ENCODE measurements around the gene SHOX.
"Not testable (repeated sequence)": the region's sequence is repeated elsewhere in the genome, so short reads cannot be mapped to it uniquely, and the experiment has no call there.

Gene SHOX

GRCh38 chrX:584572-584971 lies 46.0 kb upstream of the SHOX start:
- no peak for TF ChIP-seq EZH2 (IDR thresholded peaks at IDR 0.05; ENCODE audit: borderline replicate concordance, low read depth, low read length, severe bottlenecking)
- TF ChIP-seq, protein P1, sequence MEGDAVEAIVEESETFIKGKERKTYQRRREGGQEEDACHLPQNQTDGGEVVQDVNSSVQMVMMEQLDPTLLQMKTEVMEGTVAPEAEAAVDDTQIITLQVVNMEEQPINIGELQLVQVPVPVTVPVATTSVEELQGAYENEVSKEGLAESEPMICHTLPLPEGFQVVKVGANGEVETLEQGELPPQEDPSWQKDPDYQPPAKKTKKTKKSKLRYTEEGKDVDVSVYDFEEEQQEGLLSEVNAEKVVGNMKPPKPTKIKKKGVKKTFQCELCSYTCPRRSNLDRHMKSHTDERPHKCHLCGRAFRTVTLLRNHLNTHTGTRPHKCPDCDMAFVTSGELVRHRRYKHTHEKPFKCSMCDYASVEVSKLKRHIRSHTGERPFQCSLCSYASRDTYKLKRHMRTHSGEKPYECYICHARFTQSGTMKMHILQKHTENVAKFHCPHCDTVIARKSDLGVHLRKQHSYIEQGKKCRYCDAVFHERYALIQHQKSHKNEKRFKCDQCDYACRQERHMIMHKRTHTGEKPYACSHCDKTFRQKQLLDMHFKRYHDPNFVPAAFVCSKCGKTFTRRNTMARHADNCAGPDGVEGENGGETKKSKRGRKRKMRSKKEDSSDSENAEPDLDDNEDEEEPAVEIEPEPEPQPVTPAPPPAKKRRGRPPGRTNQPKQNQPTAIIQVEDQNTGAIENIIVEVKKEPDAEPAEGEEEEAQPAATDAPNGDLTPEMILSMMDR (IDR thresholded peaks at IDR 0.05; ENCODE audit: borderline replicate concordance, extremely low read depth, low read length, poor library complexity, severe bottlenecking), result no peak
- Histone ChIP-seq H3K79me2 (ENCODE audit: insufficient read depth, low read length) (no peaks in the 10 kb centered on the region), H2AFZ (ENCODE audit: low read depth, low read length) (no peak overlapping the region), H3K36me3 (ENCODE audit: insufficient read depth, low read length) (no peaks in the 10 kb centered on the region), H3K4me2 (ENCODE audit: insufficient read depth, low read length) (no peak overlapping the region), H3K4me1 (ENCODE audit: insufficient read depth, low read length) (no peaks in the 10 kb centered on the region), H3K27ac (ENCODE audit: low read length) (no peak overlapping the region), H3K27me3 (ENCODE audit: insufficient read depth, low read length, poor library complexity) (no peaks in the 10 kb centered on the region), H3K9me3 (ENCODE audit: insufficient read depth, low read length, severe bottlenecking) (no peaks in the 10 kb centered on the region), H3K9ac (ENCODE audit: low read depth, low read length) (no peak overlapping the region), H4K20me1 (ENCODE audit: insufficient read depth, low read length) (no peaks in the 10 kb centered on the region; the same call in 1 of the 2 replicates), H3K4me3 (ENCODE audit: low read depth in 1 of 2, low read length in 2 of 2) (no peak overlapping the region)
- DNase-seq (no peak), ATAC-seq (ENCODE audit: insufficient read depth, low read depth) (no peak)

DNA sequence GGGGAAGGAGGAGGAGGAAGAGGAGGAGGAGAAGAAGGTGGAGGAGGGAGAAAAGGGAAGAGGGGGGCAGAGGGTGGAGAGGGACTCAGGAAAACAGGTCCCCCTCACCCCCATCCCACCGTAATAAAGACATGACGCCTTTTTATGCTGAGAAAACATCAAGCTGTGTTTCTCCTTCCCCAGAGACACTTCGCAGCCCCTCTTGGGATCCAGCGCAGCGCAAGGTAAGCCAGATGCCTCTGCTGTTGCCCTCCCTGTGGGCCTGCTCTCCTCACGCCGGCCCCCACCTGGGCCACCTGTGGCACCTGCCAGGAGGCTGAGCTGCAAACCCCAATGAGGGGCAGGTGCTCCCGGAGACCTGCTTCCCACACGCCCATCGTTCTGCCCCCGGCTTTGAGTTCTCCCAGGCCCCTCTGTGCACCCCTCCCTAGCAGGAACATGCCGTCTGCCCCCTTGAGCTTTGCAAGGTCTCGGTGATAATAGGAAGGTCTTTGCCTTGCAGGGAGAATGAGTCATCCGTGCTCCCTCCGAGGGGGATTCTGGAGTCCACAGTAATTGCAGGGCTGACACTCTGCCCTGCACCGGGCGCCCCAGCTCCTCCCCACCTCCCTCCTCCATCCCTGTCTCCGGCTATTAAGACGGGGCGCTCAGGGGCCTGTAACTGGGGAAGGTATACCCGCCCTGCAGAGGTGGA lies 45.3 kb upstream of the SHOX start:
- Histone ChIP-seq H3K27ac (ENCODE audit: low read length) (no peak overlapping the region), H3K4me2 (ENCODE audit: insufficient read depth, low read length) (no peak overlapping the region), H3K9me3 (ENCODE audit: insufficient read depth, low read length, severe bottlenecking) (no peaks in the 10 kb centered on the region), H3K9ac (ENCODE audit: low read depth, low read length) (no peak overlapping the region), H3K79me2 (ENCODE audit: insufficient read depth, low read length) (no peaks in the 10 kb centered on the region), H4K20me1 (ENCODE audit: insufficient read depth, low read length) (no peaks in the 10 kb centered on the region; the same call in 1 of the 2 replicates), H3K27me3 (ENCODE audit: insufficient read depth, low read length, poor library complexity) (no peaks in the 10 kb centered on the region), H3K36me3 (ENCODE audit: insufficient read depth, low read length) (no peaks in the 10 kb centered on the region), H3K4me1 (ENCODE audit: insufficient read depth, low read length) (no peaks in the 10 kb centered on the region), H2AFZ (ENCODE audit: low read depth, low read length) (no peak overlapping the region), H3K4me3 (ENCODE audit: low read depth in 1 of 2, low read length in 2 of 2) (no peak overlapping the region)
- no peak for TF ChIP-seq EZH2 (IDR thresholded peaks at IDR 0.05; ENCODE audit: borderline replicate concordance, low read depth, low read length, severe bottlenecking)
- TF ChIP-seq, protein P1 (IDR thresholded peaks at IDR 0.05; ENCODE audit: borderline replicate concordance, extremely low read depth, low read length, poor library complexity, severe bottlenecking), result no peak
- DNase-seq, result no peak
- ATAC-seq (ENCODE audit: insufficient read depth, low read depth), result no peak

DNA sequence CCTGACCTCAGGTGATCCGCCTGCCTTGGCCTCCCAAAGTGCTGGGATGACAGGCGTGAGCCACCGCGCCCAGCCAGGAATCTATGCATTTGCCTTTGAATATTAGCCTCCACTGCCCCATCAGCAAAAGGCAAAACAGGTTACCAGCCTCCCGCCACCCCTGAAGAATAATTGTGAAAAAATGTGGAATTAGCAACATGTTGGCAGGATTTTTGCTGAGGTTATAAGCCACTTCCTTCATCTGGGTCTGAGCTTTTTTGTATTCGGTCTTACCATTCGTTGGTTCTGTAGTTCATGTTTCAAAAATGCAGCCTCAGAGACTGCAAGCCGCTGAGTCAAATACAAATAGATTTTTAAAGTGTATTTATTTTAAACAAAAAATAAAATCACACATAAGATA lies 44.2 kb upstream of the SHOX start:
- TF ChIP-seq, protein P1 (IDR thresholded peaks at IDR 0.05; ENCODE audit: borderline replicate concordance, extremely low read depth, low read length, poor library complexity, severe bottlenecking), result no peak
- TF ChIP-seq EZH2 (IDR thresholded peaks at IDR 0.05; ENCODE audit: borderline replicate concordance, low read depth, low read length, severe bottlenecking), result no peak
- Histone ChIP-seq H3K4me3 (ENCODE audit: low read depth in 1 of 2, low read length in 2 of 2) (no peak overlapping the region), H3K36me3 (ENCODE audit: insufficient read depth, low read length) (no peaks in the 10 kb centered on the region), H3K27me3 (ENCODE audit: insufficient read depth, low read length, poor library complexity) (no peaks in the 10 kb centered on the region), H3K27ac (ENCODE audit: low read length) (no peak overlapping the region), H2AFZ (ENCODE audit: low read depth, low read length) (no peak overlapping the region), H4K20me1 (ENCODE audit: insufficient read depth, low read length) (no peaks in the 10 kb centered on the region; the same call in 1 of the 2 replicates), H3K9me3 (ENCODE audit: insufficient read depth, low read length, severe bottlenecking) (no peaks in the 10 kb centered on the region), H3K4me1 (ENCODE audit: insufficient read depth, low read length) (no peaks in the 10 kb centered on the region), H3K4me2 (ENCODE audit: insufficient read depth, low read length) (no peak overlapping the region), H3K9ac (ENCODE audit: low read depth, low read length) (no peak overlapping the region), H3K79me2 (ENCODE audit: insufficient read depth, low read length) (no peaks in the 10 kb centered on the region)
- DNase-seq (no peak), ATAC-seq (ENCODE audit: insufficient read depth, low read depth) (no peak)

DNA sequence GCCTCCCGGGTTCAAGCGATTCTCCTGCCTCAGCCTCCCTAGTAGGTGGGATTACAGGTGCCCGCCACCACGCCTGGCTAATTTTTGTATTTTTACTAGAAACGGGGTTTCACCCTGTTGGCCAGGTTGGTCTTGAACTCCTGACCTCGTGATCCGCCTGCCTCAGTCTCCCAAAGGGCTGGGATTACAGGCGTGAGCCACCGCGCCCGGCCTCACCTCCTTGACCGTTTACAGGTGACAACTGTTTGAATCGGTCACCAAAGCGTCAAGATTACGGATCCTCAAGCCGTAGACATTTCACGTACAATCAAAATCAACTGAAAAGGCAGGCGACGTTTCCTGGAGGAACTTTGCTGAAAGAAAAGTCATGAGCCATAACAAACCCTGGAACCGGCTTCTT lies 41.3 kb upstream of the SHOX start:
- H3K9me3 ChIP-seq (ENCODE audit: insufficient read depth, low read length, severe bottlenecking); H3K9ac ChIP-seq (ENCODE audit: low read depth, low read length): not testable (repeated sequence)

More for the DNA sequence above, 41.3 kb upstream of the SHOX start:
- not testable (repeated sequence) for ATAC-seq (ENCODE audit: insufficient read depth, low read depth); H3K27me3 ChIP-seq (ENCODE audit: insufficient read depth, low read length, poor library complexity); H3K4me2 ChIP-seq (ENCODE audit: insufficient read depth, low read length); H4K20me1 ChIP-seq (ENCODE audit: insufficient read depth, low read length); H3K4me3 ChIP-seq (ENCODE audit: low read depth in 1 of 2, low read length in 2 of 2); H3K36me3 ChIP-seq (ENCODE audit: insufficient read depth, low read length); H2AFZ ChIP-seq (ENCODE audit: low read depth, low read length); H3K27ac ChIP-seq (ENCODE audit: low read length); DNase-seq; H3K79me2 ChIP-seq (ENCODE audit: insufficient read depth, low read length); H3K4me1 ChIP-seq (ENCODE audit: insufficient read depth, low read length)
